Measurements from ENCODE around the gene DHRS3. TPM values are rescaled to one million over a fixed set of nuclear protein-coding genes. Genes with fewer than 3 reads are reported as not detected.

The DHRS3 gene
- total and polyA plus RNA-seq, 10 of the 15 experiments (the other 5 are each of a cell fraction or from before 2014, with no cell fraction given) = 0.23 to 29.7 (median 1.2) TPM

- TF ChIP-seq CTCF (IDR thresholded peaks at IDR 0.05 in 2 of 3, conservative IDR thresholded peaks at IDR 0.05 in 1 of 3; ENCODE audit: control insufficient read depth in 2 of 3, extremely low read depth in 1 of 3, insufficient read depth in 1 of 3, low read depth in 3 of 3, low read length in 3 of 3) (no peak), E2F4 (IDR thresholded peaks at IDR 0.05; ENCODE audit: low read depth, low read length) (no peak), ZNF622 (IDR thresholded peaks at IDR 0.05) (no peak), MEF2A (IDR thresholded peaks at IDR 0.05; ENCODE audit: insufficient read depth, low read depth, low read length) (no peak), NFYA (IDR thresholded peaks at IDR 0.05; ENCODE audit: borderline replicate concordance, low read depth, low read length) (no peak), SUZ12 (IDR thresholded peaks at IDR 0.05; ENCODE audit: unreplicated experiment) (no peak), SIN3A (IDR thresholded peaks at IDR 0.05; ENCODE audit: low read depth, low read length) (no peak), ETV6 (conservative IDR thresholded peaks at IDR 0.05 in 1 of 2, IDR thresholded peaks at IDR 0.05 in 1 of 2; ENCODE audit: borderline replicate concordance in 1 of 2, low read depth in 1 of 2) (no peak), GATAD2B (conservative IDR thresholded peaks at IDR 0.05; ENCODE audit: low read depth) (no peak; the same call in 1 of the 2 replicates), NR2F1 (conservative IDR thresholded peaks at IDR 0.05) (peak; percentile 81), MEF2B (IDR thresholded peaks at IDR 0.05; ENCODE audit: partially characterized antibody, poor library complexity, severe bottlenecking) (no peak), SREBF2 (IDR thresholded peaks at IDR 0.05; ENCODE audit: low read length) (no peak), RB1 (IDR thresholded peaks at IDR 0.05; ENCODE audit: borderline replicate concordance) (no peak), CBX5 (IDR thresholded peaks at IDR 0.05; ENCODE audit: low read depth) (no peak), RAD21 (IDR thresholded peaks at IDR 0.05; ENCODE audit: insufficient read depth, low read depth, low read length) (no peak), EED (IDR thresholded peaks at IDR 0.05; ENCODE audit: low read depth) (no peak), BHLHE40 (IDR thresholded peaks at IDR 0.05; ENCODE audit: borderline replicate concordance in 1 of 2, low read depth in 2 of 2, low read length in 1 of 2) (peak in 1 of 2 experiments; percentile 41; a peak in 1 of 4 replicates)
- TF ChIP-seq, protein P1, sequence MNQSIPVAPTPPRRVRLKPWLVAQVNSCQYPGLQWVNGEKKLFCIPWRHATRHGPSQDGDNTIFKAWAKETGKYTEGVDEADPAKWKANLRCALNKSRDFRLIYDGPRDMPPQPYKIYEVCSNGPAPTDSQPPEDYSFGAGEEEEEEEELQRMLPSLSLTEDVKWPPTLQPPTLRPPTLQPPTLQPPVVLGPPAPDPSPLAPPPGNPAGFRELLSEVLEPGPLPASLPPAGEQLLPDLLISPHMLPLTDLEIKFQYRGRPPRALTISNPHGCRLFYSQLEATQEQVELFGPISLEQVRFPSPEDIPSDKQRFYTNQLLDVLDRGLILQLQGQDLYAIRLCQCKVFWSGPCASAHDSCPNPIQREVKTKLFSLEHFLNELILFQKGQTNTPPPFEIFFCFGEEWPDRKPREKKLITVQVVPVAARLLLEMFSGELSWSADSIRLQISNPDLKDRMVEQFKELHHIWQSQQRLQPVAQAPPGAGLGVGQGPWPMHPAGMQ (IDR thresholded peaks at IDR 0.05; ENCODE audit: borderline replicate concordance) = no peak
- TF ChIP-seq, protein P2, sequence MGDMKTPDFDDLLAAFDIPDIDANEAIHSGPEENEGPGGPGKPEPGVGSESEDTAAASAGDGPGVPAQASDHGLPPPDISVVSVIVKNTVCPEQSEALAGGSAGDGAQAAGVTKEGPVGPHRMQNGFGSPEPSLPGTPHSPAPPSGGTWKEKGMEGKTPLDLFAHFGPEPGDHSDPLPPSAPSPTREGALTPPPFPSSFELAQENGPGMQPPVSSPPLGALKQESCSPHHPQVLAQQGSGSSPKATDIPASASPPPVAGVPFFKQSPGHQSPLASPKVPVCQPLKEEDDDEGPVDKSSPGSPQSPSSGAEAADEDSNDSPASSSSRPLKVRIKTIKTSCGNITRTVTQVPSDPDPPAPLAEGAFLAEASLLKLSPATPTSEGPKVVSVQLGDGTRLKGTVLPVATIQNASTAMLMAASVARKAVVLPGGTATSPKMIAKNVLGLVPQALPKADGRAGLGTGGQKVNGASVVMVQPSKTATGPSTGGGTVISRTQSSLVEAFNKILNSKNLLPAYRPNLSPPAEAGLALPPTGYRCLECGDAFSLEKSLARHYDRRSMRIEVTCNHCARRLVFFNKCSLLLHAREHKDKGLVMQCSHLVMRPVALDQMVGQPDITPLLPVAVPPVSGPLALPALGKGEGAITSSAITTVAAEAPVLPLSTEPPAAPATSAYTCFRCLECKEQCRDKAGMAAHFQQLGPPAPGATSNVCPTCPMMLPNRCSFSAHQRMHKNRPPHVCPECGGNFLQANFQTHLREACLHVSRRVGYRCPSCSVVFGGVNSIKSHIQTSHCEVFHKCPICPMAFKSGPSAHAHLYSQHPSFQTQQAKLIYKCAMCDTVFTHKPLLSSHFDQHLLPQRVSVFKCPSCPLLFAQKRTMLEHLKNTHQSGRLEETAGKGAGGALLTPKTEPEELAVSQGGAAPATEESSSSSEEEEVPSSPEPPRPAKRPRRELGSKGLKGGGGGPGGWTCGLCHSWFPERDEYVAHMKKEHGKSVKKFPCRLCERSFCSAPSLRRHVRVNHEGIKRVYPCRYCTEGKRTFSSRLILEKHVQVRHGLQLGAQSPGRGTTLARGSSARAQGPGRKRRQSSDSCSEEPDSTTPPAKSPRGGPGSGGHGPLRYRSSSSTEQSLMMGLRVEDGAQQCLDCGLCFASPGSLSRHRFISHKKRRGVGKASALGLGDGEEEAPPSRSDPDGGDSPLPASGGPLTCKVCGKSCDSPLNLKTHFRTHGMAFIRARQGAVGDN (IDR thresholded peaks at IDR 0.05) = no peak
Measured at GRCh38 chr1:12601700-12602658, 16.0 kb downstream of the DHRS3 start (continued).
